ENCODE data around the gene PHACTR4. TPM values are rescaled to one million over a fixed set of nuclear protein-coding genes. Genes with fewer than 3 reads are reported as not detected.

The PHACTR4 gene
- total and polyA plus RNA-seq, 2 experiments from 2014 or later: 14.8 to 27.1 TPM

GRCh38 chr1:28428012-28428411 lies 58.5 kb downstream of the PHACTR4 start:
- no peak for DNase-seq (ENCODE audit: low read depth in 1 of 2, low spot score in 1 of 2)
- Histone ChIP-seq H3K27ac (no peak overlapping the region), H3K9me3 (ENCODE audit: low read depth) (no peaks in the 10 kb centered on the region), H3K27me3 (no peaks in the 10 kb centered on the region), H3K4me3 (no peak overlapping the region), H3K36me3 (no peaks in the 10 kb centered on the region), H3K4me1 (ENCODE audit: low read depth) (no peaks in the 10 kb centered on the region)
- TF ChIP-seq CTCF (IDR thresholded peaks at IDR 0.05; ENCODE audit: low read depth, low read length): no peak

GRCh38 chr1:28428990-28429520 lies 59.5 kb downstream of the PHACTR4 start:
- Histone ChIP-seq H3K4me3 (no peak overlapping the region), H3K27ac (no peak overlapping the region), H3K27me3 (no peaks in the 10 kb centered on the region), H3K9me3 (ENCODE audit: low read depth) (no peaks in the 10 kb centered on the region), H3K36me3 (no peaks in the 10 kb centered on the region), H3K4me1 (ENCODE audit: low read depth) (no peaks in the 10 kb centered on the region)
- no peak for TF ChIP-seq CTCF (IDR thresholded peaks at IDR 0.05; ENCODE audit: low read depth, low read length)
- no peak for DNase-seq (ENCODE audit: low read depth in 1 of 2, low spot score in 1 of 2)

GRCh38 chr1:28436211-28436769 lies 66.8 kb downstream of the PHACTR4 start:
- DNase-seq (ENCODE audit: low read depth in 1 of 2, low spot score in 1 of 2): no peak
- Histone ChIP-seq H3K4me3 (no peak overlapping the region), H3K9me3 (ENCODE audit: low read depth) (no peaks in the 10 kb centered on the region), H3K36me3 (no peaks in the 10 kb centered on the region), H3K4me1 (ENCODE audit: low read depth) (peaks cover 13% of the 10 kb centered on the region), H3K27me3 (no peaks in the 10 kb centered on the region), H3K27ac (peak overlapping the region; percentile 97)
- TF ChIP-seq CTCF (IDR thresholded peaks at IDR 0.05; ENCODE audit: low read depth, low read length): no peak

GRCh38 chr1:28437264-28437923 lies 67.9 kb downstream of the PHACTR4 start:
- Histone ChIP-seq H3K9me3 (ENCODE audit: low read depth) (no peaks in the 10 kb centered on the region), H3K4me3 (no peak overlapping the region), H3K36me3 (no peaks in the 10 kb centered on the region), H3K4me1 (ENCODE audit: low read depth) (peaks cover 13% of the 10 kb centered on the region), H3K27ac (peak overlapping the region; percentile 97), H3K27me3 (no peaks in the 10 kb centered on the region)
- DNase-seq (ENCODE audit: low read depth in 1 of 2, low spot score in 1 of 2): peak in 1 of 2 donors; percentile 75
- TF ChIP-seq CTCF (IDR thresholded peaks at IDR 0.05; ENCODE audit: low read depth, low read length): no peak

GRCh38 chr1:28437924-28438699 lies 68.6 kb downstream of the PHACTR4 start:
- H3K4me1 ChIP-seq (ENCODE audit: low read depth): peaks cover 13% of the 10 kb centered on the region
- no peaks in the 10 kb centered on the region for H3K27me3 ChIP-seq
- peak overlapping the region; percentile 97 for H3K27ac ChIP-seq
- H3K9me3 ChIP-seq (ENCODE audit: low read depth): no peaks in the 10 kb centered on the region
- H3K4me3 ChIP-seq: peak overlapping the region; percentile 2
- DNase-seq (ENCODE audit: low read depth in 1 of 2, low spot score in 1 of 2): peak; percentile 93 to 97
- no peaks in the 10 kb centered on the region for H3K36me3 ChIP-seq
- no peak for TF ChIP-seq CTCF (IDR thresholded peaks at IDR 0.05; ENCODE audit: low read depth, low read length)
